Panc1 (cell line): ENCODE measurements around the gene CACNG3.

ENCODE experiments used
- CTCF ChIP-seq: fragments of 450-650 bp; IDR thresholded peaks from 2 replicates; pipeline ENCODE4 v1.5.1; 2017; ENCODE audit warnings: mild to moderate bottlenecking
- POLR2AphosphoS5 ChIP-seq: IDR thresholded peaks from 2 replicates; pipeline ENCODE4 v1.6.1; 2012; ENCODE audit warnings: mild to moderate bottlenecking, low read depth, low read length, moderate library complexity
- REST ChIP-seq, 2 experiments: IDR thresholded peaks; 2 replicates each; pipeline ENCODE4 v1.6.1; 2011 to 2012; ENCODE audit warnings: low read depth in 2 of 2, control low read depth in 1 of 2, low read length in 1 of 2, mild to moderate bottlenecking in 1 of 2, moderate library complexity in 1 of 2; ENCODE audit not compliant: insufficient read depth in 1 of 2
- SIN3A ChIP-seq: IDR thresholded peaks from 2 replicates; pipeline ENCODE4 v1.6.1; 2012; ENCODE audit warnings: low read depth, mild to moderate bottlenecking, low read length, moderate library complexity, borderline replicate concordance; ENCODE audit not compliant: insufficient read depth
- TCF7L2 ChIP-seq: IDR thresholded peaks from 2 replicates; pipeline ENCODE4 v1.6.1; 2011; ENCODE audit warnings: mild to moderate bottlenecking, low read depth, low read length, inconsistent platforms

GRCh38 chr16:24346734-24347133 lies 90.6 kb downstream of the CACNG3 start:
- no peak for TF ChIP-seq POLR2AphosphoS5
- no peak for TF ChIP-seq CTCF
- no peak for TF ChIP-seq REST (IDR thresholded peaks at IDR 0.05; ENCODE audit: insufficient read depth in 1 of 2, low read depth in 2 of 2, low read length in 1 of 2)
- TF ChIP-seq SIN3A: no peak
- no peak for TF ChIP-seq TCF7L2
